WTC11 (cell line): ENCODE data around the gene NDST4. TPM values are rescaled to one million over a fixed set of nuclear protein-coding genes. Genes with fewer than 3 reads are reported as not detected.

Source experiments
- ATAC-seq: fragments of 200-7000 bp; cut with Tn5 transposase; 2 replicates; pipeline ENCODE4 v1.10.0; 2021; ENCODE audit warnings: mild to moderate bottlenecking, moderate library complexity
- CTCF ChIA-PET: fragments of 300-600 bp; sonication (Branson Sonifier 250); formaldehyde crosslinking; loops from one replicate; lab custom pipeline; 2021; ENCODE audit warnings: antibody characterized with exemption; lab: Charles Lee
- POLR2A ChIA-PET: fragments of 350-600 bp; sonication (Branson Sonifier 250); formaldehyde crosslinking; loops from one replicate; lab custom pipeline; 2021; ENCODE audit warnings: antibody characterized with exemption; lab: Charles Lee
- DNase-seq: peaks from one replicate; pipeline ENCODE4 v3.0.0; 2021; ENCODE audit warnings: low spot score
- H3K27ac Mint-ChIP-seq: 2 replicates; pipeline ENCODE4 v1.8.0; 2021; ENCODE audit warnings: mixed read lengths
- H3K27me3 Mint-ChIP-seq: 2 replicates; pipeline ENCODE4 v1.8.0; 2021; ENCODE audit warnings: low read depth, mild to moderate bottlenecking, moderate library complexity, mixed read lengths
- H3K36me3 Mint-ChIP-seq: 2 replicates; pipeline ENCODE4 v1.8.0; 2021; ENCODE audit warnings: mixed read lengths
- H3K4me1 Mint-ChIP-seq: 2 replicates; pipeline ENCODE4 v1.8.0; 2022; ENCODE audit warnings: mixed read lengths
- H3K4me3 Mint-ChIP-seq: 2 replicates; pipeline ENCODE4 v1.8.0; 2021; ENCODE audit warnings: mild to moderate bottlenecking, moderate library complexity, mixed read lengths
- H3K9me3 Mint-ChIP-seq: 2 replicates; pipeline ENCODE4 v1.8.0; 2021; ENCODE audit warnings: mixed read lengths
- ATF2 ChIP-seq: sonication (generic); formaldehyde crosslinking; IDR thresholded peaks from 2 replicates; pipeline ENCODE4 v1.8.1; 2022; ENCODE audit warnings: low read depth, missing genetic modification reagents, borderline replicate concordance
- ATF6 ChIP-seq: sonication (generic); formaldehyde crosslinking; IDR thresholded peaks from 2 replicates; pipeline ENCODE4 v1.8.1; 2023; ENCODE audit warnings: mild to moderate bottlenecking, missing genetic modification reagents
- CREM ChIP-seq: sonication (generic); formaldehyde crosslinking; IDR thresholded peaks from 2 replicates; pipeline ENCODE4 v1.8.1; 2022; ENCODE audit warnings: mild to moderate bottlenecking, missing genetic modification reagents, moderate library complexity
- E2F1 ChIP-seq: sonication (generic); formaldehyde crosslinking; IDR thresholded peaks from 2 replicates; pipeline ENCODE4 v1.8.0; 2022; ENCODE audit warnings: mild to moderate bottlenecking, missing genetic modification reagents
- E2F4 ChIP-seq: sonication (generic); formaldehyde crosslinking; IDR thresholded peaks from 2 replicates; pipeline ENCODE4 v1.8.1; 2022; ENCODE audit warnings: low read depth, mild to moderate bottlenecking, moderate library complexity, missing genetic modification reagents, borderline replicate concordance
- ETV6 ChIP-seq: sonication (generic); formaldehyde crosslinking; IDR thresholded peaks from 2 replicates; pipeline ENCODE4 v1.8.1; 2022; ENCODE audit warnings: mild to moderate bottlenecking, missing genetic modification reagents
- FOXP1 ChIP-seq: sonication (generic); formaldehyde crosslinking; IDR thresholded peaks from 2 replicates; pipeline ENCODE4 v1.8.0; 2022; ENCODE audit warnings: missing genetic modification reagents, mild to moderate bottlenecking, moderate library complexity, borderline replicate concordance
- GABPB1 ChIP-seq: sonication (generic); formaldehyde crosslinking; IDR thresholded peaks from 2 replicates; pipeline ENCODE4 v1.8.1; 2023; ENCODE audit warnings: mild to moderate bottlenecking, missing genetic modification reagents
- IRF2 ChIP-seq: sonication (generic); formaldehyde crosslinking; IDR thresholded peaks from 2 replicates; pipeline ENCODE4 v1.8.0; 2022; ENCODE audit warnings: low read depth, missing genetic modification reagents, borderline replicate concordance
- KAT7 ChIP-seq: sonication (generic); formaldehyde crosslinking; IDR thresholded peaks from 2 replicates; pipeline ENCODE4 v1.8.1; 2023; ENCODE audit warnings: missing genetic modification reagents, mild to moderate bottlenecking, borderline replicate concordance
- MXD4 ChIP-seq: fragments of 250-450 bp; sonication (Bioruptor Pico); IDR thresholded peaks from 2 replicates; pipeline ENCODE4 v1.8.0; 2021; ENCODE audit warnings: mild to moderate bottlenecking, moderate library complexity, borderline replicate concordance
- NFYB ChIP-seq: sonication (generic); formaldehyde crosslinking; conservative IDR thresholded peaks from 2 replicates; pipeline ENCODE4 v1.8.0; 2022; ENCODE audit warnings: low read depth, missing genetic modification reagents
- NR2C2 ChIP-seq: sonication (generic); formaldehyde crosslinking; IDR thresholded peaks from 2 replicates; pipeline ENCODE4 v1.8.0; 2022; ENCODE audit warnings: mild to moderate bottlenecking, missing genetic modification reagents
- NR3C1 ChIP-seq: sonication (generic); formaldehyde crosslinking; conservative IDR thresholded peaks from 2 replicates; pipeline ENCODE4 v1.8.1; 2023; ENCODE audit warnings: low read depth, mild to moderate bottlenecking, missing genetic modification reagents
- OVOL2 ChIP-seq: fragments of 250-450 bp; sonication (Bioruptor Pico); IDR thresholded peaks from 2 replicates; pipeline ENCODE4 v1.9.0; 2021; ENCODE audit warnings: mild to moderate bottlenecking, borderline replicate concordance
- PRRX2 ChIP-seq: fragments of 250-450 bp; sonication (Bioruptor Pico); IDR thresholded peaks from 2 replicates; pipeline ENCODE4 v1.8.0; 2021; ENCODE audit warnings: mild to moderate bottlenecking
- SMAD4 ChIP-seq: sonication (generic); formaldehyde crosslinking; IDR thresholded peaks from 2 replicates; pipeline ENCODE4 v1.8.0; 2022; ENCODE audit warnings: mild to moderate bottlenecking, missing genetic modification reagents
- SOX15 ChIP-seq: fragments of 250-450 bp; sonication (Bioruptor Pico); IDR thresholded peaks from 2 replicates; pipeline ENCODE4 v1.9.0; 2021; ENCODE audit warnings: mild to moderate bottlenecking
- TCF7 ChIP-seq: sonication (generic); formaldehyde crosslinking; IDR thresholded peaks from 2 replicates; pipeline ENCODE4 v1.8.0; 2022; ENCODE audit warnings: mild to moderate bottlenecking, low read depth, missing genetic modification reagents, moderate library complexity
- TP53 ChIP-seq: sonication (generic); formaldehyde crosslinking; IDR thresholded peaks from 2 replicates; pipeline ENCODE4 v1.8.1; 2023; ENCODE audit warnings: mild to moderate bottlenecking, missing genetic modification reagents
- ZNF416 ChIP-seq: fragments of 250-450 bp; sonication (Bioruptor Pico); IDR thresholded peaks from 2 replicates; pipeline ENCODE4 v1.9.0; 2021; ENCODE audit warnings: mild to moderate bottlenecking, inconsistent platforms
- ZNF532 ChIP-seq: fragments of 250-450 bp; sonication (Bioruptor Pico); IDR thresholded peaks from 2 replicates; pipeline ENCODE4 v1.9.0; 2021; ENCODE audit warnings: mild to moderate bottlenecking, borderline replicate concordance
- total RNA-seq: library from RNA; stranded (reverse); gene quantifications from 3 replicates; pipeline ENCODE4 v1.2.3, GENCODE V29; 2021
- TF ChIP-seq, protein P1 (sequence below): fragments of 250-450 bp; sonication (Bioruptor Pico); IDR thresholded peaks from 2 replicates; pipeline ENCODE4 v1.9.0; 2021; ENCODE audit warnings: mild to moderate bottlenecking
- TF ChIP-seq, protein P2 (sequence below): sonication (generic); formaldehyde crosslinking; IDR thresholded peaks from 2 replicates; pipeline ENCODE4 v1.8.1; 2022; ENCODE audit warnings: mild to moderate bottlenecking, missing genetic modification reagents, moderate library complexity, borderline replicate concordance

NDST4 gene
- total RNA-seq, 1 experiment from 2014 or later, result not detected

DNA sequence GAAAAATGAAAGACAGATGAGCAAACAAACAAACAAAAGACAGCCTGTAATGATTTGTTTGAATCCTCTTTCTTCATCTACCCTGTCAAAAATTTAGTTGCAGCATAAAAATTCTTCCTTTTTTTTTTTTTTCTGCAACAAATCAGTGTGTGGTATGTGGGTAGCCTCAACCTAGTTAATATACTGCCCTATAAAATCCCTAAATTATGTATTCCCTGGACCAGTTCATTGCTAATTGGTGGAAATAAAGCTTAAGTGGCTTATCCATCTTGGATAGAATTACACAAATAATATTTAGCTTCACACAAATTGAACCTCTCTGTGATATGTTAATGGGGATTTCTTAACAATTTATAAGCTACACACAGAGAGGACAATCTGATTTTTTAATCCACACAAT is 208.4 kb downstream of the NDST4 start:
- H3K9me3 Mint-ChIP-seq, result no peaks in the 10 kb centered on the region
- no peaks in the 10 kb centered on the region for H3K36me3 Mint-ChIP-seq
- no peak for DNase-seq
- no peak overlapping the region for H3K4me3 Mint-ChIP-seq
- H3K27ac Mint-ChIP-seq, result no peak overlapping the region
- ChIA-PET POLR2A (interaction anchor here (0.6 kb wide), 1 partner anchor 8 kb away, joined by 4 read pairs; no protein-coding TSS in a partner anchor), CTCF (no interaction called here)
- no peaks in the 10 kb centered on the region for H3K4me1 Mint-ChIP-seq
- no peaks in the 10 kb centered on the region for H3K27me3 Mint-ChIP-seq
- ATAC-seq, result no peak
- TF ChIP-seq SOX15 (CRISPR knock-in tag) (no peak), NR2C2 (CRISPR knock-in tag) (no peak), ATF6 (CRISPR knock-in tag) (no peak), OVOL2 (CRISPR knock-in tag) (no peak), IRF2 (no peak), PRRX2 (no peak), MXD4 (CRISPR knock-in tag) (no peak), SMAD4 (no peak), E2F4 (CRISPR knock-in tag) (no peak), E2F1 (no peak), FOXP1 (CRISPR knock-in tag) (no peak), ATF2 (CRISPR knock-in tag) (no peak), TCF7 (no peak)
- TF ChIP-seq, protein P1, sequence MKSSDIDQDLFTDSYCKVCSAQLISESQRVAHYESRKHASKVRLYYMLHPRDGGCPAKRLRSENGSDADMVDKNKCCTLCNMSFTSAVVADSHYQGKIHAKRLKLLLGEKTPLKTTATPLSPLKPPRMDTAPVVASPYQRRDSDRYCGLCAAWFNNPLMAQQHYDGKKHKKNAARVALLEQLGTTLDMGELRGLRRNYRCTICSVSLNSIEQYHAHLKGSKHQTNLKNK (CRISPR knock-in tag), result no peak

DNA sequence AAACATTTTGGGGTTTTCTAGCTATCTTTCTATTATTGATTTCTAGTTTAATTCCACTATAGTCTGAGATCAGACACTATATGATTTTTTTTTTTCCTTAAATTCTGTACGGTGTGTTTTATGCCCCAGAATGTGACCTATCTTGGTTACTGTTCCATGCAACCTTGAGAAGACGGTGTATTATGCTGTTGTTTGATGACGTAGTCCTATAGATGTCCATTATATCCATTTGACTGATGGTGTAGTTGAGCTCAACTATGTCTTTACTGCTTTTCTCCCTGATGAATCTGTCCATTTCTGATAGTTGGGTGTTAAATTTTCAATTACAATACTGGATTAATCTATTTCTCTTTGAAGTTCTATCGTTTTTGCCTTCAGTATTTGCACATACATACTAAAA is 212.5 kb downstream of the NDST4 start:
- CTCF ChIA-PET, result no interaction called here
- Mint-ChIP-seq H3K36me3 (no peaks in the 10 kb centered on the region), H3K27ac (no peak overlapping the region), H3K4me1 (no peaks in the 10 kb centered on the region), H3K4me3 (no peak overlapping the region), H3K9me3 (no peaks in the 10 kb centered on the region), H3K27me3 (no peaks in the 10 kb centered on the region)
- no peak for ATAC-seq
- POLR2A ChIA-PET, result no interaction called here
- DNase-seq, result no peak
- no peak for TF ChIP-seq KAT7 (CRISPR knock-in tag)
- no peak for TF ChIP-seq GABPB1
- no peak for TF ChIP-seq TP53
- no peak for TF ChIP-seq ZNF416 (CRISPR knock-in tag)
- TF ChIP-seq ETV6 (CRISPR knock-in tag), result no peak
- no peak for TF ChIP-seq CREM (CRISPR knock-in tag)
- no peak for TF ChIP-seq NFYB (CRISPR knock-in tag)
- no peak for TF ChIP-seq ZNF532
- TF ChIP-seq ATF6 (CRISPR knock-in tag), result no peak
- no peak for TF ChIP-seq NR3C1 (CRISPR knock-in tag)
- TF ChIP-seq, protein P2, sequence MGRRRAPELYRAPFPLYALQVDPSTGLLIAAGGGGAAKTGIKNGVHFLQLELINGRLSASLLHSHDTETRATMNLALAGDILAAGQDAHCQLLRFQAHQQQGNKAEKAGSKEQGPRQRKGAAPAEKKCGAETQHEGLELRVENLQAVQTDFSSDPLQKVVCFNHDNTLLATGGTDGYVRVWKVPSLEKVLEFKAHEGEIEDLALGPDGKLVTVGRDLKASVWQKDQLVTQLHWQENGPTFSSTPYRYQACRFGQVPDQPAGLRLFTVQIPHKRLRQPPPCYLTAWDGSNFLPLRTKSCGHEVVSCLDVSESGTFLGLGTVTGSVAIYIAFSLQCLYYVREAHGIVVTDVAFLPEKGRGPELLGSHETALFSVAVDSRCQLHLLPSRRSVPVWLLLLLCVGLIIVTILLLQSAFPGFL (CRISPR knock-in tag), result no peak
